Hepatocyte (in vitro differentiated cells): ENCODE results near the gene GPC5.

ENCODE experiments used
- EZH2 ChIP-seq: fragments of 200-600 bp; sonication (generic); IDR thresholded peaks from 2 replicates; pipeline ENCODE4 v1.6.1; 2016; ENCODE audit warnings: antibody characterized with exemption, mild to moderate bottlenecking, borderline replicate concordance
- TF ChIP-seq, protein P1 (sequence below): fragments of 200-600 bp; sonication (generic); IDR thresholded peaks from 2 replicates; pipeline ENCODE4 v1.5.1; 2016; ENCODE audit warnings: antibody characterized with exemption, mild to moderate bottlenecking; ENCODE audit not compliant: poor library complexity

DNA sequence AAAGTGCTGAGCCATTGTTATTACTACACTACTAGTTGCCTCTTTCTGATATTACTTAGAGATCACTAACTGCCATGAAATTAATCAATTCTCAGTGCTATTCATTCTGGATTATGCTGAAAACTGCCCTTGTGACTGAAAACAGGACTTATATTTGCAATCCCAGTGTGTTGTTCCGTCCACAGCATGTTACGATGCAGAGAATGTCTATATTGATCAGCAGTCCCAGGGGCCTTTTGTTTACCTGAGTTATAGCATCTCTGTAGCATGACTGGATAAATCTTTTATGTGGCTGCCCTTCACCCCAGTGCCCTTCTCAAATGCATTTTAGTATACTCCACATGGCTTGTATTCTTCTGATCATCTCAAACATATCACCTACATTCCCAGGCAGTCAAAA lies 251.0 kb downstream of the GPC5 start:
- TF ChIP-seq, protein P1, sequence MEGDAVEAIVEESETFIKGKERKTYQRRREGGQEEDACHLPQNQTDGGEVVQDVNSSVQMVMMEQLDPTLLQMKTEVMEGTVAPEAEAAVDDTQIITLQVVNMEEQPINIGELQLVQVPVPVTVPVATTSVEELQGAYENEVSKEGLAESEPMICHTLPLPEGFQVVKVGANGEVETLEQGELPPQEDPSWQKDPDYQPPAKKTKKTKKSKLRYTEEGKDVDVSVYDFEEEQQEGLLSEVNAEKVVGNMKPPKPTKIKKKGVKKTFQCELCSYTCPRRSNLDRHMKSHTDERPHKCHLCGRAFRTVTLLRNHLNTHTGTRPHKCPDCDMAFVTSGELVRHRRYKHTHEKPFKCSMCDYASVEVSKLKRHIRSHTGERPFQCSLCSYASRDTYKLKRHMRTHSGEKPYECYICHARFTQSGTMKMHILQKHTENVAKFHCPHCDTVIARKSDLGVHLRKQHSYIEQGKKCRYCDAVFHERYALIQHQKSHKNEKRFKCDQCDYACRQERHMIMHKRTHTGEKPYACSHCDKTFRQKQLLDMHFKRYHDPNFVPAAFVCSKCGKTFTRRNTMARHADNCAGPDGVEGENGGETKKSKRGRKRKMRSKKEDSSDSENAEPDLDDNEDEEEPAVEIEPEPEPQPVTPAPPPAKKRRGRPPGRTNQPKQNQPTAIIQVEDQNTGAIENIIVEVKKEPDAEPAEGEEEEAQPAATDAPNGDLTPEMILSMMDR = no peak
- no peak for TF ChIP-seq EZH2
